Measurements from ENCODE around the gene WDR91.

Gene WDR91

DNA sequence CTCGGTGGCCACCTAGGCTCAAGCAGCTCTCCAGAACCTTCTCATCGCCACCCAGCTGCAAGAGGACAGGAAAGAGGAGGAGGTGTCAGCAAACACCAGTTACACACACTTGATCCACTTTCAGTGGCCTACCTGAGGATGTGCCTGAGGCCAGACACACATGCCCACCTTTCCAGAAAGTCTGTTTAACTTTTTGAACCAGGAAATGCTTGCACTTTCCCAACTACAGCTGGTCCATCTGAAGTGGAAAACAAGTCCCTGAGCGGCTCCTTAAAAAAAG is 25.1 kb downstream of the WDR91 start:
- no peak overlapping the region for H2BK5ac ChIP-seq (ENCODE audit: low read depth, low read length, poor library complexity)
- no peaks in the 10 kb centered on the region for H3K79me2 ChIP-seq (ENCODE audit: control insufficient read depth, insufficient read depth, low read length, poor library complexity)
- no CpG with 5 or more reads among the region's 3 CpGs for WGBS (ENCODE audit: extremely low coverage, insufficient coverage, insufficient read length)
- H3K27ac ChIP-seq (ENCODE audit: low read depth, low read length) = no peak overlapping the region
- peaks cover 9% of the 10 kb centered on the region for H3K9me3 ChIP-seq (ENCODE audit: insufficient read depth, low read depth, low read length)
- H2BK120ac ChIP-seq (ENCODE audit: insufficient read depth, low read length, poor library complexity) = no peak overlapping the region
- peaks cover 40 to 43% of the 10 kb centered on the region in 2 experiments for H3K36me3 ChIP-seq (ENCODE audit: control insufficient read depth in 1 of 2, insufficient read depth in 2 of 2, low read length in 2 of 2)
- no peak overlapping the region for H2BK12ac ChIP-seq (ENCODE audit: low read length)
- no peak overlapping the region for H4K12ac ChIP-seq (ENCODE audit: low read depth, low read length)
- no peak overlapping the region for H3K4me2 ChIP-seq (ENCODE audit: low read length)
- no peak overlapping the region for H3K4me3 ChIP-seq (ENCODE audit: low read depth, low read length)
- H3K4me1 ChIP-seq (ENCODE audit: control insufficient read depth in 1 of 2, insufficient read depth in 2 of 2, low read length in 2 of 2) = no peaks in the 10 kb centered on the region
- no peak overlapping the region for H3K9ac ChIP-seq (ENCODE audit: low read length)
- H3K4ac ChIP-seq (ENCODE audit: low read depth, low read length) = no peak overlapping the region
- no peak for DNase-seq
- no peak overlapping the region for H3K18ac ChIP-seq (ENCODE audit: low read length)
- H2AFZ ChIP-seq (ENCODE audit: insufficient read depth, low read length, poor library complexity) = no peak overlapping the region
- H4K8ac ChIP-seq (ENCODE audit: low read depth, low read length) = no peak overlapping the region
- no peak overlapping the region for H3K23ac ChIP-seq (ENCODE audit: low read length)
- no peaks in the 10 kb centered on the region for H3K27me3 ChIP-seq (ENCODE audit: insufficient read depth, low read length)
- no peak overlapping the region for H3K14ac ChIP-seq (ENCODE audit: low read length)
- H2AK5ac ChIP-seq (ENCODE audit: low read length) = no peak overlapping the region
- H3K79me1 ChIP-seq (ENCODE audit: low read length) = no peaks in the 10 kb centered on the region
- H4K91ac ChIP-seq (ENCODE audit: low read depth, low read length) = no peak overlapping the region

- Histone ChIP-seq H3K36me3 (ENCODE audit: control insufficient read depth in 1 of 2, insufficient read depth in 2 of 2, low read length in 2 of 2) (peaks cover 40 to 43% of the 10 kb centered on the region in 2 experiments), H3K18ac (ENCODE audit: low read length) (no peak overlapping the region), H3K9me3 (ENCODE audit: insufficient read depth, low read depth, low read length) (peaks cover 9% of the 10 kb centered on the region), H4K91ac (ENCODE audit: low read depth, low read length) (no peak overlapping the region), H3K4me2 (ENCODE audit: low read length) (no peak overlapping the region), H2AFZ (ENCODE audit: insufficient read depth, low read length, poor library complexity) (no peak overlapping the region), H4K12ac (ENCODE audit: low read depth, low read length) (no peak overlapping the region), H2AK5ac (ENCODE audit: low read length) (no peak overlapping the region), H3K23ac (ENCODE audit: low read length) (no peak overlapping the region), H2BK120ac (ENCODE audit: insufficient read depth, low read length, poor library complexity) (no peak overlapping the region), H3K79me1 (ENCODE audit: low read length) (no peaks in the 10 kb centered on the region), H3K14ac (ENCODE audit: low read length) (no peak overlapping the region), H3K27me3 (ENCODE audit: insufficient read depth, low read length) (no peaks in the 10 kb centered on the region), H4K8ac (ENCODE audit: low read depth, low read length) (no peak overlapping the region), H3K79me2 (ENCODE audit: control insufficient read depth, insufficient read depth, low read length, poor library complexity) (no peaks in the 10 kb centered on the region), H3K4me3 (ENCODE audit: low read depth, low read length) (no peak overlapping the region), H3K4me1 (ENCODE audit: control insufficient read depth in 1 of 2, insufficient read depth in 2 of 2, low read length in 2 of 2) (no peaks in the 10 kb centered on the region), H3K27ac (ENCODE audit: low read depth, low read length) (no peak overlapping the region), H3K9ac (ENCODE audit: low read length) (no peak overlapping the region), H2BK5ac (ENCODE audit: low read depth, low read length, poor library complexity) (no peak overlapping the region), H3K4ac (ENCODE audit: low read depth, low read length) (no peak overlapping the region), H2BK12ac (ENCODE audit: low read length) (no peak overlapping the region)
- no peak for DNase-seq
- no CpG with 5 or more reads among the region's 7 CpGs for WGBS (ENCODE audit: extremely low coverage, insufficient coverage, insufficient read length)
Measured at GRCh38 chr7:135185471-135186260, 25.7 kb downstream of the WDR91 start.

GRCh38 chr7:135184254-135184841 is 27.0 kb downstream of the WDR91 start:
- DNase-seq = no peak

GRCh38 chr7:135183478-135183877 is 27.8 kb downstream of the WDR91 start:
- Histone ChIP-seq H2AFZ (ENCODE audit: insufficient read depth, low read length, poor library complexity) (no peak overlapping the region), H3K4me3 (ENCODE audit: low read depth, low read length) (no peak overlapping the region), H3K23ac (ENCODE audit: low read length) (no peak overlapping the region)

More at GRCh38 chr7:135184254-135184841, 27.0 kb downstream of the WDR91 start:
- no peaks in the 10 kb centered on the region for H3K79me2 ChIP-seq (ENCODE audit: control insufficient read depth, insufficient read depth, low read length, poor library complexity)
- no peak overlapping the region for H3K4me2 ChIP-seq (ENCODE audit: low read length)
- peaks cover 42 to 45% of the 10 kb centered on the region in 2 experiments for H3K36me3 ChIP-seq (ENCODE audit: control insufficient read depth in 1 of 2, insufficient read depth in 2 of 2, low read length in 2 of 2)
- H4K12ac ChIP-seq (ENCODE audit: low read depth, low read length) = no peak overlapping the region
- no peak overlapping the region for H3K27ac ChIP-seq (ENCODE audit: low read depth, low read length)
- H3K27me3 ChIP-seq (ENCODE audit: insufficient read depth, low read length) = no peaks in the 10 kb centered on the region
- no peak overlapping the region for H2AK5ac ChIP-seq (ENCODE audit: low read length)
- no peak overlapping the region for H3K23ac ChIP-seq (ENCODE audit: low read length)
- no peak overlapping the region for H2AFZ ChIP-seq (ENCODE audit: insufficient read depth, low read length, poor library complexity)
- H4K91ac ChIP-seq (ENCODE audit: low read depth, low read length) = no peak overlapping the region
- H4K8ac ChIP-seq (ENCODE audit: low read depth, low read length) = no peak overlapping the region
- H2BK120ac ChIP-seq (ENCODE audit: insufficient read depth, low read length, poor library complexity) = no peak overlapping the region
- H3K4me1 ChIP-seq (ENCODE audit: control insufficient read depth in 1 of 2, insufficient read depth in 2 of 2, low read length in 2 of 2) = no peaks in the 10 kb centered on the region
- no peak overlapping the region for H2BK5ac ChIP-seq (ENCODE audit: low read depth, low read length, poor library complexity)
- no peak overlapping the region for H3K4me3 ChIP-seq (ENCODE audit: low read depth, low read length)
- H3K18ac ChIP-seq (ENCODE audit: low read length) = no peak overlapping the region
- H3K9ac ChIP-seq (ENCODE audit: low read length) = no peak overlapping the region
- no CpG with 5 or more reads among the region's 5 CpGs for WGBS (ENCODE audit: extremely low coverage, insufficient coverage, insufficient read length)
- no peak overlapping the region for H2BK12ac ChIP-seq (ENCODE audit: low read length)
- H3K79me1 ChIP-seq (ENCODE audit: low read length) = no peaks in the 10 kb centered on the region
- no peak overlapping the region for H3K4ac ChIP-seq (ENCODE audit: low read depth, low read length)
- H3K9me3 ChIP-seq (ENCODE audit: insufficient read depth, low read depth, low read length) = peaks cover 12% of the 10 kb centered on the region
- H3K14ac ChIP-seq (ENCODE audit: low read length) = no peak overlapping the region

More at GRCh38 chr7:135183478-135183877, 27.8 kb downstream of the WDR91 start:
- no peak overlapping the region for H3K14ac ChIP-seq (ENCODE audit: low read length)
- no peaks in the 10 kb centered on the region for H3K79me2 ChIP-seq (ENCODE audit: control insufficient read depth, insufficient read depth, low read length, poor library complexity)
- no peak overlapping the region for H3K4me2 ChIP-seq (ENCODE audit: low read length)
- no peak overlapping the region for H4K12ac ChIP-seq (ENCODE audit: low read depth, low read length)
- peaks cover 12% of the 10 kb centered on the region for H3K9me3 ChIP-seq (ENCODE audit: insufficient read depth, low read depth, low read length)
- H2BK12ac ChIP-seq (ENCODE audit: low read length) = no peak overlapping the region
- H4K8ac ChIP-seq (ENCODE audit: low read depth, low read length) = no peak overlapping the region
- H3K9ac ChIP-seq (ENCODE audit: low read length) = no peak overlapping the region
- H4K91ac ChIP-seq (ENCODE audit: low read depth, low read length) = no peak overlapping the region
- no CpG with 5 or more reads among the region's 7 CpGs for WGBS (ENCODE audit: extremely low coverage, insufficient coverage, insufficient read length)
- no peak overlapping the region for H2BK120ac ChIP-seq (ENCODE audit: insufficient read depth, low read length, poor library complexity)
- H2AK5ac ChIP-seq (ENCODE audit: low read length) = no peak overlapping the region
- peaks cover 34 to 38% of the 10 kb centered on the region in 2 experiments for H3K36me3 ChIP-seq (ENCODE audit: control insufficient read depth in 1 of 2, insufficient read depth in 2 of 2, low read length in 2 of 2)
- no peak overlapping the region for H3K27ac ChIP-seq (ENCODE audit: low read depth, low read length)
- H3K18ac ChIP-seq (ENCODE audit: low read length) = no peak overlapping the region
- no peaks in the 10 kb centered on the region for H3K4me1 ChIP-seq (ENCODE audit: control insufficient read depth in 1 of 2, insufficient read depth in 2 of 2, low read length in 2 of 2)
- no peak overlapping the region for H2BK5ac ChIP-seq (ENCODE audit: low read depth, low read length, poor library complexity)
- DNase-seq = no peak
- no peaks in the 10 kb centered on the region for H3K27me3 ChIP-seq (ENCODE audit: insufficient read depth, low read length)
- H3K79me1 ChIP-seq (ENCODE audit: low read length) = peaks cover 3% of the 10 kb centered on the region
- H3K4ac ChIP-seq (ENCODE audit: low read depth, low read length) = no peak overlapping the region

Data from trophoblast cell (in vitro differentiated cells and primary cell).